ENCODE data around the gene GRID1. TPM values are rescaled to one million over a fixed set of nuclear protein-coding genes. Genes with fewer than 3 reads are reported as not detected.

The GRID1 gene
- total RNA-seq, 1 donor = not detected

- H3K4me3 ChIP-seq (ENCODE audit: low read depth, low read length) = no peak overlapping the region
- no peak for DNase-seq (ENCODE audit: low read depth)
- TF ChIP-seq CTCF (IDR thresholded peaks at IDR 0.05; ENCODE audit: insufficient read depth, low read length) = no peak
Measured at GRCh38 chr10:86001521-86001920, 365.1 kb downstream of the GRID1 start.

GRCh38 chr10:85997544-85997943, 369.1 kb downstream of the GRID1 start:
- no peak for TF ChIP-seq CTCF (IDR thresholded peaks at IDR 0.05; ENCODE audit: insufficient read depth, low read length)
- no peak overlapping the region for H3K4me3 ChIP-seq (ENCODE audit: low read depth, low read length)
- no peak for DNase-seq (ENCODE audit: low read depth)

GRCh38 chr10:85995791-85996190, 370.8 kb downstream of the GRID1 start:
- no peak overlapping the region for H3K4me3 ChIP-seq (ENCODE audit: low read depth, low read length)
- no peak for TF ChIP-seq CTCF (IDR thresholded peaks at IDR 0.05; ENCODE audit: insufficient read depth, low read length)
- DNase-seq (ENCODE audit: low read depth) = no peak

- TF ChIP-seq CTCF (IDR thresholded peaks at IDR 0.05; ENCODE audit: insufficient read depth, low read length) = no peak
- DNase-seq (ENCODE audit: low read depth) = no peak
- H3K4me3 ChIP-seq (ENCODE audit: low read depth, low read length) = no peak overlapping the region
Measured at GRCh38 chr10:85993840-85994507, 372.6 kb downstream of the GRID1 start.

- DNase-seq (ENCODE audit: low read depth) = no peak
- H3K4me3 ChIP-seq (ENCODE audit: low read depth, low read length) = no peak overlapping the region
- no peak for TF ChIP-seq CTCF (IDR thresholded peaks at IDR 0.05; ENCODE audit: insufficient read depth, low read length)
Measured at GRCh38 chr10:85993140-85993539, 373.5 kb downstream of the GRID1 start.

GRCh38 chr10:85992324-85992723, 374.3 kb downstream of the GRID1 start:
- TF ChIP-seq CTCF (IDR thresholded peaks at IDR 0.05; ENCODE audit: insufficient read depth, low read length) = no peak
- DNase-seq (ENCODE audit: low read depth) = no peak
- H3K4me3 ChIP-seq (ENCODE audit: low read depth, low read length) = no peak overlapping the region

- no peak for DNase-seq (ENCODE audit: low read depth)
- no peak overlapping the region for H3K4me3 ChIP-seq (ENCODE audit: low read depth, low read length)
- TF ChIP-seq CTCF (IDR thresholded peaks at IDR 0.05; ENCODE audit: insufficient read depth, low read length) = no peak
Measured at GRCh38 chr10:85986777-85987176, 379.8 kb downstream of the GRID1 start.

Measured in fibroblast of the aortic adventitia (primary cell).